HG03139 (cell line): Measurements from ENCODE around the gene TMEM61.
"Not testable (repeated sequence)": the region's sequence is repeated elsewhere in the genome, so short reads cannot be mapped to it uniquely, and the experiment has no call there.

Experiments used
- ATAC-seq: cut with Tn5 transposase; IDR thresholded peaks from one replicate; pipeline ENCODE4 v1.9.1; 2021; ENCODE audit not compliant: unreplicated experiment

TMEM61 gene

DNA sequence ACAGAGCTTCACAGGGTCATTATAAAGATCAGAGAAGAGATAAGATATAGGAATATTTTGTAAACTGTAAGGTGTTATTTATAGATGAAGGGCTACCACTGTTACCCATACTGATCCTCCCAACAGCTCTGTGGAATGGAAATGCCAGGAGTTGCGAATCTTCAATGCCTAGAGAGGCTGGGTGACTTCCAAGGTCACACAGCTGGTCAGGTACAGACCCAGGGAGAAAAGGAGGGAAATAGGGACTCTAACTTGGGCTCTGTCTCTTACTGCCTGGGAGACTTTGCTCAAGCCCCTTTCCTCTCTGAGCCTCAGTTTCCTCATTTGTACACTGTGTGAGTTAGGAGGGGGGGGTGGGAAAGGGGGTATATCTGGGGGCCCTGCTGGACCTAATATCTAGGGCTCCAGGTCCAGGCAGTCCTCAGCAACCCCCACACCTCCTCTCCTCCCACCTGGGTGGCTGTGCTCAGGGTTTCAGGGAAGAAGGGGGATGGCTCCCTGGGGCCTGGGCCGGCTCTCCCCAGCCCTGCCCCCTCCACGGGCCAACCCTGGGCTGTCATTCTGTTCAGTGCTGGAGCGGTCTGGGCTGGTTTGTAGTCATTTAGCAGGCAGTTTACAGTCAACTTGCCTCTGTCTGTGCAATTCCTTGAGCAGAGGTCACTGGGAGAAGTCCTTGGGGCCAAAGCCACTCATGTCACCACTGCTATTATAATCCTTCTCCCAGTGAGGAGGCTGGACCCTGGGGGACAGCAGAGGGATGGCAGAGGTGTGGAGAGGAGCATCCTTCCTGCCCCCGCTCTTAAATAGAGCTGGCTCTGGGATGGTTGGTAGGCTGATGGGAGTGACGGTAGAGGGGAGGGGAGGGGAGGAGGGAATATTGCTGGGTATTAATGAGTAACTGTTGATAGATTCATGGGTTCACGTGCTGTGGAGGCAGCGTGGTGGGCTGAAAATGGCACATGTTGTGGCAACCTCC lies 20.0 kb downstream of the TMEM61 start:
- no peak for ATAC-seq

DNA sequence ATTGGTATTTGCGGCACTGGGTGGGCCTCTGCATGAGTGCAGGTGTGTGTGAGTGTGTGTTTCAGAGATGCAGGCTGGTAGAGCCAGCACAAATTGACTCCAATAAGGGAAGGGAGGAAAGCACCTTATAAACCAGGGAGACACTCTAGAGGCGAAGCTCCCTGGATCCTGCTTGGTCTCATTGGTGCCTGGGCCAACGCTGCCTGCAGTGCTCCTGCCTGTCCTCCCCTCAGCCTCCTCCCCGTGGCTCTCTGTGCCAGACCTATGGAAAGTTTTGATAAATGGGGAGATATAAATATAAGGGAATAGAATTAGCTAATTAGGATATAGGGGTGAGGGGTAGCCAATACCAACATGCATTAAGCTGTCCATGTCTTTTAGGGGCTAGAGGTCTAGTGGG lies 20.9 kb downstream of the TMEM61 start:
- no peak for ATAC-seq

DNA sequence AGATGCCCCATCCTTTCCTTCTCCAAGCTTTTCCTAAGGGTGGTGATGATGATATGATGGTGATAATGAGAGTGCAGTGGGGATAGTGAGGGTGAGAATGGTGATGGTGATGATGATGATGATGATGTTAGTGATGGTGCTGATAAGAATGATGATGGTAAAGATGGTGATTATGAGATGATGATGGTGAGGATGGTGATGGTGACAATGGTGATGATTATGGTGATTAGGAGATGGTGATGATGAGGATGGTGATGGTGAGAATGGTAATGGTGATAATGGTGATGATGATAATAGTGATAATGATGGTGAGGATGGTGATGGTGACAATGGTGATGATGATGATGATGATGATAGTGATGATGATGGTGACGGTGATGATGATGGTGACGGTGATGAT lies 22.3 kb downstream of the TMEM61 start:
- no peak for ATAC-seq

DNA sequence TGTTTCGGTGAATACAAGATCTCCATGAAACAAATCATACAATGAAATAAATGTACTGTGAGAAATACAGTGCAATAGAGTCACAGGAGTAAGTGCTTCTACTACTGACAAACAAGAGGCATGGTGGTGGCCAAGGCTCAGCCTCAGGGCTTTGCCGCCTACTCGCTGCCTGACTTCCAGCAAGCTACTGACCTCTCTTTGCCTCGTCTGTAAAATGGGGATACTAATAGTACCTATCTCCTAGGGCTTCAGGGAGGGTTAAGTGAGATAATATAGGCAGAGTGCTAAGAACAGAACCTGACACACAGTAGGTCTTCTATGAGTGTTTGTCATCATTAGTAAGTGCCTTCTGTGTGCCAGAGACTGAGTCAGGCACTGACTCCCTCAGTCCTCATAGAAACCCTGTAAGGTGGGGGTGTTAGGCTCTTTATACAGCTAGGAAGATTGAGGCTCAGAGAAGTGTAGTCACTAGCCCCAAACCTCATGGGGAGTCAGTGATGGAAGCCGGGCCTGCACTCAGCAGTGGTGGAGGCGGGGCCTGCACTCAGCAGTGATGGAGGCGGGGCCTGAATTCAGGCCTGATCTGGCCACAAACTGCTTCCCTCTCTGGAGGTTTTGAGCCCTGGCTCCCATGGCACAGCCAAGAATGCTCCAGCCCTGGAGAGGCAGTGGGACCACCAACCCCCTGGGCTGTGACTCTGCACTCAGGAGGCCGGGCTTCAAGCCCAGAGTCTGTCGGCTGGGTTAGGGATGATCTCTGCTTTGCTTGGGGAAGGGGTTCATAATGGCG lies 25.1 kb downstream of the TMEM61 start:
- ATAC-seq = no peak

- ATAC-seq = no peak
Measured at GRCh38 chr1:55006931-55007330, 26.5 kb downstream of the TMEM61 start.

DNA sequence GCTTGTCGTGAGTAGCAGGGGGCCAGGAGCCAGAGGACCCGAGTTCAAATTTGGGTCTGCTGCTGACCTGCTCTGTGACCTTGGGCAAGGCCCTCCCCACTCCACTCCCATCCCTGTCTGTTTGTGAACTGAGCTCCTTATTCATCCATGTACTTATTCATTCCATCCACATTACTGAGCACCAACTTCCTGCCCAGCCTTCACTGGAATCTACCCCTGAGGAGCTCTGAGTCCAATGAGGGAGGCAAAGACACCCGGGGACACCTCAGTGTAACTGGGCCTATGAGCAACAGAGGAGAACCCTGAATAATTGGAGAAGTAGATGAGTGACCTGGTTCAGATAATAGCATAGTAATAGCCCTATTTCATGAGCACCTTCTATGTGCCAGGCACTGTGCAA lies 27.2 kb downstream of the TMEM61 start:
- no peak for ATAC-seq

DNA sequence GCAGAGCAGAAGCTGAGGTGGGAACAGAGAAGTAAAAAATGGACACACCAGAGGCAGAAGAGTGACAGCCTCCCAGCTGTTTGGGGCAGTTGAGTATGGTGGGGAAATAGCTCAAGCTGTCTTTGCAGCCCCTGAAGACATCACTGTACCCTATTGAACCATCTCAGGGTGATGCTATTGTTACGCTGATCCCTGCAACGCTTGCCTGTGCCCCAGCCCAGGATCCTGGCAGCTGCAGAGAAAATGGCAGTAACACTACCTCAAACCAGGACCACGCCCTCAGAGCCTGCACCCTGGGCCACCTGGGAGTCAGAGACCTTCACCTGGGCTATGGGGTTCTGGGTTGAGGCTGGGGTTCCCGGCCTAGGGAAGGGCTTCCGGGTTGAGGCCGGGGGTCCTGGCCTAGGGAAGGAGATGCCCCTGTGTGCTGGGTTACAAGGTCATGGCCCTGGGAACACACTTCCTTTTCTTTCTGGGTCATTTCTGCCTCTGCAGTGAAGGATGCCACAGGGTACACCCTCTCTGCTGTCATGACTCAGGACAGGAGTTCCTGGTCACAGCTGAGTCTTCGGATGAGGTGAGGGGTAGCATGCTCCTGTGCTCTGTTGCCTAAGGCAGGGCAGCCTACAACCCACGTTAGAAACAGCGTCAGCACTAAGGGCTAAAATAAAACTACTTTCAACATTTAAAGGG lies 29.9 kb downstream of the TMEM61 start:
- no peak for ATAC-seq

- ATAC-seq = no peak
Measured at GRCh38 chr1:55010887-55011217, 30.4 kb downstream of the TMEM61 start.

- no peak for ATAC-seq
Measured at GRCh38 chr1:55012661-55013060, 32.2 kb downstream of the TMEM61 start.

DNA sequence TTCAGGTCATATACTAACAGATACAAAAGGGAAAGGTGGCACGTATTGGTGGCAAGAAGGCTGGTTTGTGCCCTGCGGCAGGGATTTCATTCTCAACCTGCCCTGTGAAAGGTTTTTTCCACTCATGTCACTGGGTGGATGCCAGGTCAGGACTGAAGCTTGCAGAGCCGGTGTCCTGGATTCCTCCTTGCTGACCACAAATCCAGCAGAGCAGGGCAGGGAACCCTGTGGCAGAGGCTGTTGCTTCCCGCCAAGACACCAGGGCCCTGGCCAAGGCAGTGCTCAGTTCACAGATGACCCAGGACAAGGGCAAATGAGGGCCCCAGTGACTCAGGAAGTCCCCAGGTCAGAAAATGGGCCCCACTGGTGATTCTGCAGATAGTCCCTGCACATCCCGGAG lies 34.7 kb downstream of the TMEM61 start:
- no peak for ATAC-seq

GRCh38 chr1:55015731-55016620 lies 35.5 kb downstream of the TMEM61 start:
- ATAC-seq = no peak

DNA sequence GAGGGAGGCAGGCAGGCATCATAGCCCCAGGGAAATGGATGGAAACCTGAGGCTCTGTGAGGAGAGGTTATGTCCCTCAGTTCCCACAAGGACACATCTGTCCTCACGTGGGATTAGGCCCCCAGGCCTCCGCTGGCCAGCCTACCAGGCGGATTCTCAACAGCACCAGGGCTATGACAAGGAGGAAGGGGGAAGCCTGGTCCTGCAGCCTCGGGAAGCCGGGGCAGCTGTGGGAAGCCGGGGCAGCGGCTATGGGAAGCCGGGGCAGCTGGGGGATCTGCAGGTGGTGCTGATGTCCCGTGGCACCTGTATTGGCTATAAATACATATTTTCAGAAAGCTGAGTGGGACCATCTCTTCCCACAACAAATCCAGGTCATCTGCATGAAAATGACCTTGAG lies 38.0 kb downstream of the TMEM61 start:
- ATAC-seq = no peak

DNA sequence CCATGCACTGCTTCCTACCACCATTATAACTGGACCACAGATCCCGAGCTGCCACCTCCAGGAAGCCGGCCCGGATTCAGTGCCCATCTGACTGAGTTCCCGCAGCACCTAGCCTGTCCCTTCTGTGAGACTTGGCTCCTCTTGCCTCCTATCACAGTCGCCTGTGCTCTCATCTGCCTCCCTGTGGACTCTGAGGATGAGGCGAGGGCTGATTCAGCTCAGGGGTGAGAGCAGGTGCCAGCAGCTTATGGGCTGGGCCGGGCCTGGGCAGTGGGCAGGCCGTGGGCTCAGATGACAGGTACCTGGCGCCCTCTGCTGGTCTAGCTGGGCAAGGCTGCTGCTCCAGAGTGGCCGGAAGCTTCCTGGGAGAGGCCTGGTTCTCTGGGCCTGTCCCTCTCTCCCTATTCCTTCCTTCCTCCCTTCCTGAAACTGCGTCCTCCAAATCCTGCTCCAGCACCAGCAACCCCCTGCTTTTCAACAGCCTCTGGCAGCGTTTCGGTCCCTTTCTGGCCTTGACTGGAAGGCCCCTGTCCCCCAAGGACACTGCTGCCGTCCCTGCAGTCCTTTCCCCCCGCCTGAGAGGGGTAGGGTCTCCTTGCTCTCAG lies 41.6 kb downstream of the TMEM61 start:
- ATAC-seq = no peak

- ATAC-seq = not testable (repeated sequence)
Measured at GRCh38 chr1:55024163-55024562, 43.7 kb downstream of the TMEM61 start.

GRCh38 chr1:55026682-55027081 lies 46.3 kb downstream of the TMEM61 start:
- ATAC-seq = not testable (repeated sequence)

- not testable (repeated sequence) for ATAC-seq
Measured at GRCh38 chr1:55031098-55031497, 50.7 kb downstream of the TMEM61 start.

DNA sequence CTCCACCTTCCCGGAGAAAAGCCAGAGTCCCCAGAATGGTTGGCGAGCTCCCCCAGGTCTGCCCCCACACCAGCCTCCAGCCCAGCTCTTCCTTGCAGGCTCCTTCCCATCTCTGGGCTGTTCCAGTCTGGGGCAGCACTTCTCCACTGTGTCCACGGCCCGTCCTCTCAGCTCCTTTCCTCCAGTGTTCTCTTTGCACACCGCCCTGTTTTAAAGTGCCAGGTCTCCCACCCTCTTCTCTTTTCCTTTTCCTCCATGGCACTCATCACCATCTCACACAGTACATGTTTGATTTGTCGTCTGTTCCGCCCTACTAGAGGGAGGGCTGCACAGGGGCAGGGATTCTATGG lies 52.8 kb downstream of the TMEM61 start:
- ATAC-seq = no peak

GRCh38 chr1:55034476-55035133 lies 54.2 kb downstream of the TMEM61 start:
- no peak for ATAC-seq

- no peak for ATAC-seq
Measured at GRCh38 chr1:55035904-55036303, 55.5 kb downstream of the TMEM61 start.
